ENCODE results near the gene CCDC57. TPM values are rescaled to one million over a fixed set of nuclear protein-coding genes. Genes with fewer than 3 reads are reported as not detected.

The CCDC57 gene
- total RNA-seq, 4 donors from 2014 or later = 8.4 to 21.6 (median 16.4) TPM

DNA sequence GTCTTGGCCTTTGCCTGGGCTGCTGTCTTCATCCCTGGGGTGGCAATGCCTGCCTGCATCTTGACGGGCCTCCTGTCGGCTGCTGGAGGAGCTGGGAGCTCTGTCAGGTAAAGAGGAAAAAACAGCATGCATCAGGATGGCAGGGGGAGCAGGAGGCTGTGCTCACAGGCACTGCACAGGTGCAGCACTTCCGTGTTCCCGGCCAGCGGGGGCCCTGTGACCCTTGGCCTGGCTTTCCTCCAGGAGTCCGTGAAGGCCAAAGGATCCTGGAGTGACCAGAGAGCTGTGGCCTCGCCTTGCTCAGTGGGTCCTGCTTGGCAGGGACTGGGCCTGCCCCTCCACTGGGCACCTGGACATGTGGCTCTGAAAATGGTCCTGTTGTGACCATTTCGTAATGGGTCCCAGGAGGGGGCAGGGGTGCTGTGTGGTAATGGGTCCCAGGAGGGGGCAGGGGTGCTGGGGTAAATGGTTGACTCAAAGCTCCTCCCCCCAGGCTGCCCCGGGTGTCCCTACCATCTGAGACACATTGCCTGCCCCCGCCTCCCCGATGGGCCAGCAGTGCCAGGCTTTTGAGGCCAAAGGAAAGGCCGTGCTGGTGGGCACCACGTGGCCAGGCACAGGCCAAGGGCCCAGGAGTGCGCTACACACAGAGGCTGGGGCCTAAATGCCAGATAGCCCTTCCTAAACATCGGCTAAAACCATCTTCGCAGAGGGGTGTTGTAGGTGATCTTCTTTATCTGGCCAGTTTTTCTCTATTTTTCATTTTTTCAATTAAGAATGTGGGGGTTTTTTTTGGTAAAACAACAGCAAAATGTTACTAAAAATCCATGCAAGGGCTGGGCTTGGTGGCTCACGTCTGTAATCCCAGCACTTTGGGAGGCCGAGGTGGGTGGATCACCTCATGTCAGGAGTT is 110.6 kb downstream of the CCDC57 start:
- H3K36me3 ChIP-seq = peaks cover 0 to 5% (median 0%) of the 10 kb centered on the region in 4 donors
- intact Hi-C loops (cut with DNase I) = no loop called here
- H3K4me3 ChIP-seq = no peak overlapping the region
- H3K27ac ChIP-seq (replicated peaks in 1 of 4) = peak overlapping the region in 2 of 4 donors; percentile 7 to 51
- no peak for DNase-seq (ENCODE audit: extremely low spot score)
- peaks cover 45 to 87% (median 75%) of the 10 kb centered on the region in 4 donors for H3K4me1 ChIP-seq
- no peak for TF ChIP-seq EP300 (IDR thresholded peaks at IDR 0.05)
- no peak for TF ChIP-seq POLR2AphosphoS5 (IDR thresholded peaks at IDR 0.05)
- TF ChIP-seq POLR2A (IDR thresholded peaks at IDR 0.05; ENCODE audit: low read depth) = no peak
- WGBS = 69% methylated on average over 17 of the region's 18 CpGs
- H3K9me3 ChIP-seq = no peaks in the 10 kb centered on the region
- no peaks in the 10 kb centered on the region for H3K27me3 ChIP-seq

DNA sequence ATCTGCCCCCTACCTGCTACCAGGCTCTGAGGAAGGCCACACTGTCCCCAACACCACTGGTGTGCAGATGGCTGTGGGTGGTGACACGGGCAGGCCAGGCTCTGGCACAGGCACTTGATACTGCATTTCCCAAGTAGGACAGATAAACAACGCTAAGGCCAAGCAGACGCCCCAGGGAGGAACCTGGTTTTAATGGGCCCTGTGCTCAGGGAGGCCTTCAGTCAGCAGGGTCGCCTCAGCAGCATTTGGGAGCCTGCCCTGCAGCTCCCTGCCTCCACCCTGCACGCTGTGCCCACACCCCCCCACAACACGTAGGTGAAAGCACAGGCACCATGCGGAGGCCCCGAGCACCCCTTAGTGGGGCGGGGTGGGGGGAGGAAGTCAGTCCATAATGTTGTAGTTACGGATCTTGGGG is 111.3 kb downstream of the CCDC57 start:
- H3K27ac ChIP-seq (replicated peaks in 1 of 4) = peak overlapping the region in 1 of 4 donors; percentile 51
- H3K4me1 ChIP-seq = peaks cover 45 to 87% (median 75%) of the 10 kb centered on the region in 4 donors
- no CpG with 5 or more reads among the region's 10 CpGs for WGBS
- no peak overlapping the region for H3K4me3 ChIP-seq
- H3K9me3 ChIP-seq = no peaks in the 10 kb centered on the region
- DNase-seq (ENCODE audit: extremely low spot score) = no peak
- H3K27me3 ChIP-seq = no peaks in the 10 kb centered on the region
- H3K36me3 ChIP-seq = peaks cover 0 to 5% (median 0%) of the 10 kb centered on the region in 4 donors
- intact Hi-C loops (cut with DNase I) = no loop called here
- TF ChIP-seq, protein P1, sequence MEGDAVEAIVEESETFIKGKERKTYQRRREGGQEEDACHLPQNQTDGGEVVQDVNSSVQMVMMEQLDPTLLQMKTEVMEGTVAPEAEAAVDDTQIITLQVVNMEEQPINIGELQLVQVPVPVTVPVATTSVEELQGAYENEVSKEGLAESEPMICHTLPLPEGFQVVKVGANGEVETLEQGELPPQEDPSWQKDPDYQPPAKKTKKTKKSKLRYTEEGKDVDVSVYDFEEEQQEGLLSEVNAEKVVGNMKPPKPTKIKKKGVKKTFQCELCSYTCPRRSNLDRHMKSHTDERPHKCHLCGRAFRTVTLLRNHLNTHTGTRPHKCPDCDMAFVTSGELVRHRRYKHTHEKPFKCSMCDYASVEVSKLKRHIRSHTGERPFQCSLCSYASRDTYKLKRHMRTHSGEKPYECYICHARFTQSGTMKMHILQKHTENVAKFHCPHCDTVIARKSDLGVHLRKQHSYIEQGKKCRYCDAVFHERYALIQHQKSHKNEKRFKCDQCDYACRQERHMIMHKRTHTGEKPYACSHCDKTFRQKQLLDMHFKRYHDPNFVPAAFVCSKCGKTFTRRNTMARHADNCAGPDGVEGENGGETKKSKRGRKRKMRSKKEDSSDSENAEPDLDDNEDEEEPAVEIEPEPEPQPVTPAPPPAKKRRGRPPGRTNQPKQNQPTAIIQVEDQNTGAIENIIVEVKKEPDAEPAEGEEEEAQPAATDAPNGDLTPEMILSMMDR (IDR thresholded peaks at IDR 0.05) = no peak
- TF ChIP-seq POLR2A (IDR thresholded peaks at IDR 0.05; ENCODE audit: low read depth) = no peak
- no peak for TF ChIP-seq POLR2AphosphoS5 (IDR thresholded peaks at IDR 0.05)
- TF ChIP-seq EP300 (IDR thresholded peaks at IDR 0.05) = no peak

- Histone ChIP-seq H3K36me3 (peaks cover 0 to 9% (median 5%) of the 10 kb centered on the region in 4 donors), H3K27ac (replicated peaks in 1 of 4) (peak overlapping the region; percentile 88 to 99 (median 95)), H3K9me3 (no peaks in the 10 kb centered on the region), H3K4me1 (peaks cover 40 to 87% (median 74%) of the 10 kb centered on the region in 4 donors), H3K4me3 (no peak overlapping the region), H3K27me3 (no peaks in the 10 kb centered on the region)
- TF ChIP-seq, protein P1 (IDR thresholded peaks at IDR 0.05) = no peak
- TF ChIP-seq POLR2A (IDR thresholded peaks at IDR 0.05; ENCODE audit: low read depth) (no peak), POLR2AphosphoS5 (IDR thresholded peaks at IDR 0.05) (no peak), EP300 (IDR thresholded peaks at IDR 0.05) (no peak)
- intact Hi-C loops (cut with DNase I) = no loop called here
- 92% methylated on average over 26 of the region's 35 CpGs for WGBS
- no peak for DNase-seq (ENCODE audit: extremely low spot score)
These were observed 111.9 kb downstream of the CCDC57 start for GRCh38 chr17:82100502-82101298.

GRCh38 chr17:82098939-82099763 is 113.5 kb downstream of the CCDC57 start:
- H3K36me3 ChIP-seq = peaks cover 8 to 25% (median 20%) of the 10 kb centered on the region in 4 donors
- peaks cover 38 to 74% (median 65%) of the 10 kb centered on the region in 4 donors for H3K4me1 ChIP-seq
- WGBS = 22% methylated on average over 27 of the region's 80 CpGs
- TF ChIP-seq, protein P1 (IDR thresholded peaks at IDR 0.05) = no peak
- TF ChIP-seq POLR2A (IDR thresholded peaks at IDR 0.05; ENCODE audit: low read depth) (no peak), POLR2AphosphoS5 (IDR thresholded peaks at IDR 0.05) (no peak), EP300 (IDR thresholded peaks at IDR 0.05) (no peak)
- H3K9me3 ChIP-seq = no peaks in the 10 kb centered on the region
- DNase-seq (ENCODE audit: extremely low spot score) = no peak
- peak overlapping the region; percentile 88 to 99 (median 95) for H3K27ac ChIP-seq (replicated peaks in 1 of 4)
- intact Hi-C loops (cut with DNase I) = loop anchor here (5.0 kb wide), 1 partner anchor 67 kb away; the partner anchor contains the start of gene RAC3
- no peaks in the 10 kb centered on the region for H3K27me3 ChIP-seq
- peak overlapping the region; percentile 74 to 92 (median 84) for H3K4me3 ChIP-seq

All from esophagus muscularis mucosa (tissue), 4 donors.